HG02588 (cell line): ENCODE results near the gene HAUS1.
A peak's percentile ranks its signal among the peaks of the same experiment; 100 is the strongest.

Source experiments
- ATAC-seq: cut with Tn5 transposase; IDR thresholded peaks from one replicate; pipeline ENCODE4 v1.9.1; 2021; ENCODE audit warnings: mild to moderate bottlenecking, moderate library complexity; ENCODE audit not compliant: unreplicated experiment

Gene HAUS1, protein sequence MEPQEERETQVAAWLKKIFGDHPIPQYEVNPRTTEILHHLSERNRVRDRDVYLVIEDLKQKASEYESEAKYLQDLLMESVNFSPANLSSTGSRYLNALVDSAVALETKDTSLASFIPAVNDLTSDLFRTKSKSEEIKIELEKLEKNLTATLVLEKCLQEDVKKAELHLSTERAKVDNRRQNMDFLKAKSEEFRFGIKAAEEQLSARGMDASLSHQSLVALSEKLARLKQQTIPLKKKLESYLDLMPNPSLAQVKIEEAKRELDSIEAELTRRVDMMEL

DNA sequence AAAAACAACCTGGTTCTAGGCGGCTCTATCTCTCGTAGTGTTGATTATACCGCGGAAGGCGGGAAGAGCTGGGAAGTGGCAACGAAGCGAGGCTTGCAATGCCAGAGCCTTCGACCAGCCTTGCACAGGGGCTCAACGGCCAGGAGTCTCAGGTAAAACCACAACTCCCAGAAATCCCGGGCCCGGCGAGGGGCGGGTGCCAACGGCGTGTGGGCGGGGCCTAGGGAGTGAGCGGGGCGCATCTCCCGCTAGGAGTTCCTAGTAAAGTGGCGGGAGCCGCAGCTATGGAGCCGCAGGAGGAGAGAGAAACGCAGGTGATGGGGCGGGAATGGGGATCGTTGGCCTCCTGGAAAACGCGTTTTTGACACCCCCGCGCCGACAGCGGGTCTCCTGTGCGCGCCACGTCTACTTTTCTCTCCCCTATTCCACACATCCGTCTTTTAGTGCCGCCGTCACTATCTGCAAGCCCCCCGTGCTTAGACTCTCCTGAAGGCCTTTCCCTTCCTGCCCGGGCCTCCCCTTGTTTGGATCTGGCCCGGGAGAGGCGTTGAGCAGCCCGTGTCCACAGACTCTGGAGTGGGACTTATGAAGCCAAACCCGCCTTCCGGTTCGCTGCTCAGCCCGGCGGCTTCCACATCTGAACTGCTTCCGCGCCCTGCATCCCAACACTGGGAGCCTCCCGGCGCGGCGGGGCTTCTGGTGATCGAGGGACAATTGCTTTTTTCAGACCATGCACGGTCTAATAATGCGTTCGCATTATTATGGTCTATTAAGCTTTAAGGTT lies at the start of gene HAUS1:
Gene HAUS1, plus strand, starts transcription at position 258 of the 784 bp plus-strand sequence. Its CDS starts 27 bp downstream, at position 285.
- ATAC-seq = peak; percentile 97

DNA sequence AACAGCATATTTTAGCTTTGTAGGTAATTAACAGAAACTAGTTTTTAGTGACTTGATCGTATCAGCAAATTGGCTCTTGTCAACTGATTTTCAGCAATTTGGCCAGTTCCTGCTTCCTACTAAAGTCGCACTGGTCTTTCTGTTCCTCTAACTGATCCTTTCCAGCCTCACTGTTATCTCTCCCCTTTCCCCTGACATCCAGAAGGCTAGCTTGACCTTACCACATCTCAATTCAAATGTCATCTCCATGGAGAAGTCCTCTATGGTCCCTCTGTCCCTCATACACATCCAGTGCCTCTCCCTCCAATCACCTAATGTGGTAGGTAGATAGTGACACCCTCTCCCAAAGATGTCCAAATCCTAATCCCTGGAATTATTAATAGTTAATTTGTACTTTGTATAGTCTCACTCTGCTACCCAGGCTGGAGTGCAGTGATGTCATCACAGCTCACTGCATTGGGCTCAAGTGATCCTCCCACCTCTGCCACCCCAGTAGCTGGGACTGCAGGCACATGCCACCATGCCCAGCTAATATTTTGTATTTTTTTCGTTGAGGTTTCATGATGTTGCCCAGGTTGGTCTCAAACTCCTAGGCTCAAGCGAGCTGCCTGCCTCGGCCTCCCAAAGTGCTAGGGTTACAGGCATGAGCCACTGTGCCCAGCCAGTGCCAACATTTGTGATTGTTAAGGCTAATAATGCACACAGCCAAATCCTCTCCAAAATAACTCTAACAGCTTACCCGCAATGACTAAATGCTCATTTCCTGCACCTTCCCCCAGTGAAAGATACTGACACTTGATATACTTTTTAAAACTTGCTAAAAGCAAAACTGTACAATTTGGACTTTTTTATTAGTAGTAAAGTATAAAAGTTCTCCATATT lies 49.0 kb upstream of the HAUS1 start:
- ATAC-seq = no peak

DNA sequence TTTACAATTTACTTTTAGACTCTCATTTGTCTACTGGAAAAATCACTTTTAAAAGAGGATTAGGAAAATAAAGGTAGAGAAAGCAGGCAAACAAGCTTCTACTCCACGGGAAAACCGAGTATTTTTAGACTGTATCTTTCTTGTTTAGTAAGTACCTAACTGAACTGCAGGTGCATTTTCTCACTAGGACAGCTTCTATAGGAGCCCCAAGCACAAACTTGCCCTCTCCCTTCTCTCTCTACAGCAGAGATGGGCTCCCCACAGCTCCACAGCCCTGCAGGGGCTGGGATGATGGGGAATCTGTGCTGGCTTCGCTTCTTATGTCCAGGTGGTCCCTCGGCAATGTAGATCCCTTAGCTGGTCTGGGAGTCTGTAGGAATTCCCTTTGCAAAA lies 48.4 kb upstream of the HAUS1 start:
- no peak for ATAC-seq

DNA sequence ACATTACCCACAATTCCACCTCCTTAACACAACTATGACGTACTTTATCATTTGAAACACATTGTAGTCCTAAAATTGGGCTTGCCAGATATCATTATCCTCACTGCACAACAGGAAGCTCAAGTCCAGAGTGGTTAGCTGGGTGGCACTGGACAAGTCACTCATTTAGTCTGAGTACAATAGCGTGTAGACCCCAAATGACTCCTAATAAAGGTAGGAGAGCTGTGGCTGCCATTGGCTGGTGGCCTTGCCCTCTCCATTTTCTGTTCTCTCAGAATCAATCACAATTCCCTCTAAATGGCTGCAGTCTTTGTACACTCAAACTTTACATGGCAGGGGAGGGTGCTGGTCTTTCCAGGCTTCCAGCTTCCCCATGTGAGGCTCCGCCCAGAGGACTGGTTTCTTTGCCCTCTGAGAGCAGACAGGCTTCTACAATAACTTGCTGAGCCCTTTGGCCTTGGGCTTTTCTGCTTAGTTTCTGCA lies 43.8 kb upstream of the HAUS1 start:
- no peak for ATAC-seq

DNA sequence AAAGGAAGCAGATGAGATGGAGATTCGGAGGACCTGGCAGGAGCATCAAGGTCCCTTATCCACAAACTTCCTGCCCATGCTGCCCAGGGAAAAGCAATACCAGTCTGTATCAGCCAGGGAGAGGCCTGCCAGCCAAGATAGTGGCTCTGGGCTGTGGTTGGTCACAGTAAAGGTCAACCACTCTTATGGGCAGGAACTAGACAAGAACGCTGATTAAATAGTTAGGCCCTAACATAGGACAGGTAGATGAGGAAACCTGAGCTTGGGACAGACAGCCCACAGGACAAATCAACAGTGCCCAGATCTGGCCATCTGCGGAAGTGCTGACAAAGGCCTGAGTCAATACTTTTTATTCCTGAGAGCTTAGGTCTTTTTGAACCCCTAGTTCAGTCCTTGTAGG lies 42.8 kb upstream of the HAUS1 start:
- no peak for ATAC-seq

DNA sequence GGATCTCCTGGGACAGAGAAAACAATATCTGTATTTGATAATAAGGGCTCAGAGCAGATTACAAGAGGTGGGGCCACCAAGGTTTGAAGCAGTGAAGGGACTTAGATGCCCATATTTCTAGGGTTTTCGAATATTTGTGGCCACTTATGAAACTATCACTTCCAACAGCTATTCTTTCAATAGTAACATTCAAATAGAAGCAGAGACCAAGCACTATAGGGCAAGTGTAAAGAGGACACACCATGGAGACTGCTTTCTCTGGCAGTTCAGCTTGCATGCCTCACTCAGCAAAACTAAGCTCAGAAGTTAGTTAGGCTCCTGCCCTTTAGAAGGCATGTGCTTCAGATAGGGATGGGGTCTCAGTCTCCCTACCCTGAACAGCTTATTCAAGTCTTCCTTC lies 42.4 kb upstream of the HAUS1 start:
- no peak for ATAC-seq

DNA sequence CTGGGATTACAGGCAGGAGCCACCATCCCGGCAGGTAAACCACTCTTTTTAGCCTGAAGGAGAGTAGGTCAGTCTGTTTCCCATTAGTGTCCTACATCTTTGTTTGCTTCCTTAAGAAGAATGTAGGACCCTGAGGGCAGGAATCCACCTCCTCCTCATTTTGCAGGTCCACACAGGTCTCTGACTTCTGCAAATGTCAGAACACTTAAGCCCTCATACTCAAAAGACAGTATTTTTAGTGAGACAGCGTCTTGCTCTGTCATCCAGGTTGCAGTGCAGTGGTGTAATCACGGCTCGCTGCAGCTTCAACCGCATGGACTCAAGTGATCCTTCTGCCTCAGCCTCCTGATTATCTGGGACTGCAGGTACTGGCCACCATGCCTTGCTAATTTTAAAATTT lies 41.4 kb upstream of the HAUS1 start:
- ATAC-seq = no peak

DNA sequence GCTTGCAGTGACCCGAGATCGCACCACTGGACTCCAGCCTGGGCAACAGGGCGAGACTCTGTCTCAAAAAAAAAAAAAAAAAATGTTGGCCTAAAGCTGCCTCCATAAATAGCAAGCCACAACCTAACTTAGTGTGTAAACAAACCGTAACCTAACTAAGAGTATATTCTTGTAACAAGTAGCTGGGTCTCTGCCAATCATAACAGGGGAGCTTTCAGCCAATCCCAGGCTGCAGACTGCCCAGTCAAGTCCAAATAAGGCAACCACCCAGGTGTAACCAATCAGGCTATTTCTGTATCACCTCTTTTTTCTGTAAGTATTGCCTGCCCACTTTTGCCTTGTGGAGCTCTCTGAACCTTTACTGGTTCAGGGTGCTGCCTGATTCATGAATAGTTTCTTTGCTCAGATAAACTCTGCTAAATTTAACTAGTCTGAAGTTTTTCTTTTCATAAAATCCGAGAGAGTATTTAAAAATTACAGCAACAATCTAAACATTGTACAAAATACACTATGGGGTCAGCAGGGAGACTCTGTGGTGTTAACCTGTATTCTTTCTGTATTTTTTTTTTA lies 36.7 kb upstream of the HAUS1 start:
- ATAC-seq = no peak

DNA sequence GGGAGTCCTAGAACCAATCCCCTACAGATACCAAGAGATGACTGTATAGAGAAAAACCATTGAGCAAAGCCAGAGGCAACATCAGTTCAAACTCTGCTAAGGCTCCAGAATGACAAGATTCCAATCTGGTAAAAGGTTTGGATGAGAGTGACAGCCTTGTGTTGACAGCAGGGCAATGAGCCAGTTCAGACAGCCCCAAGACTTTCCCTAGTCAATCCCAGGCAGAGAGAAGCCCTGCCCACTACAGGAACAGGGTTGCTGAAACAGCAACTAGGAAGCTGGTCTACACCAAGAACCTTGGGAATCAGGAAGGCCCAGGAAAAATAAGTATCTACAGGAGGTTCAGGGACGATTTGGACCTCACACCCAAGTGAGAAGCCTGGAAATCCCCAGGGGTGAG lies 35.4 kb upstream of the HAUS1 start:
- ATAC-seq = no peak

DNA sequence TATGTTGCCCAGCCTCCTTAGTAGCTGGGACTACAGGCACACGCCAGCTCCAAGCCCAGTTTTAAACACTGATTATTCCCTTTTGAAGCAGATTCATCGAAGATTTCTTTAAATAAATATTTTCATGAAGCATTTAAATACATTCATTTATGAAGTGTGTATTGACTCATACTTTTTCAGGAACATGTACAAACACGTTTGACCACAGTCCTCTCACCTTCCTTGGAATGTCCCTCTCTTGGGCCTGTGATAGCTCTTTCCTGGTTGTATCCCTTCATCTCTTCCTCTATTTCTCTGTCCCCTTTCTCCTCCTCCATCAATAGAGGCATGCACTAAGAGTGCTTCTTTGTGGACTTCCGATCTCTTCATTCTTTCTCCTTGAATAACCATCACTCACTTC lies 34.7 kb upstream of the HAUS1 start:
- ATAC-seq = no peak

DNA sequence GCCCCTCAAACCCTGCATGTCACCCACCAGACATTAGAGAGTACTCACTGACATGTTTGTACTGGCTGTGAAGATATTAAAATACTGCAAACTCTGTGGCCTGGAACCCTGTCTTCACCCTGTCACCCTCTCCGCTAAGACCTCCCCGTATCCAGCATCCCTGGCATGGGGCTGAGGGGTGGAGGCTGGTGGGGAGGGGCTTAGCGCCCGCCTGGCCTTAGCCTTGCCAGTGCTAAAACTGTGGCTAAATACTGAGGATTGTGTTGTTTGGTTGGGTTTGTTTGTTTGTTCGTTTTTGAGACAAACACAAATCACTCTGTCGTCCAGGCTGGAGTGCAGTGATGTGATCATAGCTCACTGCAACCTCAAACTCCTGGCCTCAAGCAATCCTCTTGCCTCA lies 34.0 kb upstream of the HAUS1 start:
- no peak for ATAC-seq

DNA sequence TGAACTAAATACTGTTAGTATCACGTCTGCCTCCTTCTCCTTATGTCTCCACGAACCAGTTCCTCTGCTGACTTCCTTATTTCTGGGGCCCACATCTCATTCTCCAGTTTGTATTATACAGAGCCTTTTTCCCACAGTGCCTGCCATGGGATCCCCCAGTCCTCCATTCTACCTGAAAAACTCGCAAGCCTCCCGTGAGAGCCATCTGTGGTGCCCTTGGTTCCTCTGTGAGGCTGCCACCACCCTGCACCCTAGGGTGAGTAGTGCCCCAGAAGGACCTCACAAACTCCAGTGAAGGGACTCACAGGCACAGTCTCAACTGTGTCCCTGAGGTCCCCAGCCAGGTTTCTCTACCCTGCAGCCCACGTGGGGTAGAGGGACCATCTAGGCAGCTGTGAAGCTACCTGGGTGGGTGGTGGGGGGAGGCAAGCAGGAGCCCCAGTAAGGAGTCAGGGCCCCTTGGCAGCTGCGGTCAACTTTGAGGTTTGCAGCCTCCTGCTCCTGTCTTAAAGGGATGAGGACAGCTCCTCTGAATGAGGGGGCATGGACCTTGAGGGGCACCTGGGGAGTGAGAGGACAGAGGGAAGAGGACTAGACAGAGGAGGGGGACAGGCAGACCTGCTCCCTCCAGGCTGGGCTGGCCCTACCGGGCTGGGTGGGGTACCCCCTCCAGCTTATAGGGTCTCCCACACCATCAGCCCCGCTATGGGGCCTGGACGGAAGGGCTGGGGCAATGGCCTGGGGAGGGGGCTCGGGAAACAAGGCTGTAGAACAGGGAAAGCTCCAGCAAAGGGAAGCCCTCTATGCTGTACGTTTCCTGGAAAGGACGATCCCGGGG lies 33.2 kb upstream of the HAUS1 start:
- peak; percentile 5 for ATAC-seq

DNA sequence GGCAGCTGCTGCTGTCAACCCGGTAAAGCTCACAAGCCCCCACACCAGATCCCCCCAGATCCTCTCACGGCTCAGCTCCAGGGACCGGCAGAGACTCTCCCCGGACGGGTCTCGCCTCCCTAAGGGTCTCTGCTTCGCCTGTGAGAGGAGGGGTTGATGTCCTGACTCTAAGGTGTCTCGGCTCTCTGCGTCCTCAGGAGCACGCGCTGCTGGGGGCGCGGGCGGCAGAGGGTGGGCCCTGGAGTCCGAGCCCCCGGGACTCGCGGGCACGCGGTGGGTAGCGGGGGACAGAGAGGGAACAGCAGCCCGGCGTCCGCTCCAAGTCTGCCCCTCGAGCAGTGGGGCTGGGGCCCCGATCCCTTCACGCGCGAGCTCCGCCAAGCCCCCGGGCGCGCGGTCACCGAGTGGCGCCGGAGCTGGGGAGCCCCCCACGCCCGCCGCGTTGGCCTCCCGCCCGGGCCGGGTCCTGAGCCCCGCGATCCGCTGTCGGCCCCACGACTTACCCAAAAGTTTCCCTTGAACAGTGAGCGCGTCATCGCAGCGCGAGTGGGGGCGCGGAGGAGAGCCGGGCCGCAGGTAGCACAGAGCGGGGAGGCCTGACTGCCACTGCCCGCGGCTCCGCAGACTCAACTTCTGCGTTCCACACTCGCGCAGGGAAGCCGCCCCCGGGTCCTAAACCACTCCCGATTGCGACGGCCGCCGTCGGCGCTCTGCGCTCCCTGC lies 32.4 kb upstream of the HAUS1 start, which contains the start of gene PSTPIP2:
Gene PSTPIP2, minus strand, starts transcription at position 608 of the 723 bp plus-strand sequence. Its CDS starts 72 bp downstream, at position 536.
- peak; percentile 70 for ATAC-seq

DNA sequence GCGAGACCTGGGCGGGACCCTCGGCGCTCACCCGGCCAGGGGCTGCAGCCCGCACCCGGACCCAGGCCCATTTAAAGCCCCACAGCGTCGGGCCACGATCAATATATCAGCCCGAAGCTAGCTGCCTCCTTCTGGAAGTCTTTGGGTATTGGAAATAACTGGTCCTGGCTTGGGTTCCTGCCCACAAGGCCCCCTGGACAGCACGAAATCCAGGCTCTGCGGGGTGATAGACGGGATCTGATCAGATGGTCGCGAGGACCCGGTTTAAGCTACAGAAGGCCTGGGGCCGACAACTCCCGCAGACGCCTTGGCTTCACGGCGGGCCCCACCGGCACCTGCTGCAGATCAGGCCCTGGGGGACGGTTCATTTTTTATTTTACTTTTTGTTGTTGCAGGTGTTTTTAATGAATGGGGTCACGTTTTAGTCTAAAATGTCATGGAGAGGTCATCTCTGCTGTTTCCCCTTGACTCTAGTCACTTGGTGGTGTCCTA lies 31.8 kb upstream of the HAUS1 start:
- ATAC-seq = no peak

DNA sequence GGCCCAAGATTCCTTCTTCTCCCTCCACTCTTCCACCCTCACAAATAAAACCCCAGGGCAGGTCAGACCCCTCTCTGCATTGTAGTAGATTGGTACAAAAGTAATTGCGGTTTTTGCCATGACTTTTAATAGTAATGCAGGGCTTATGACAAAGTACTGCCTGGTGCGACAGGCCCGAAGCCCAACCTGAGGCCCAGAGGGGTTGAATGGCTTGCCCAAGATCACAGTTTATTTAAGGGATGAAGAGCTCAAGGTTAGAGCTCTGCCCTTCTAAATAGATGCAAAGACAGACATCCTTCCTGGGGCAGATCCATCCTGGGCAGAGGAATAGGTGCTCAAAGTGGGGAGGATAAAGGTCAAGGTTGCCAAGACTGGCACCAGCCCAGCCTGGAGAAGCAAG lies 31.2 kb upstream of the HAUS1 start:
- no peak for ATAC-seq

DNA sequence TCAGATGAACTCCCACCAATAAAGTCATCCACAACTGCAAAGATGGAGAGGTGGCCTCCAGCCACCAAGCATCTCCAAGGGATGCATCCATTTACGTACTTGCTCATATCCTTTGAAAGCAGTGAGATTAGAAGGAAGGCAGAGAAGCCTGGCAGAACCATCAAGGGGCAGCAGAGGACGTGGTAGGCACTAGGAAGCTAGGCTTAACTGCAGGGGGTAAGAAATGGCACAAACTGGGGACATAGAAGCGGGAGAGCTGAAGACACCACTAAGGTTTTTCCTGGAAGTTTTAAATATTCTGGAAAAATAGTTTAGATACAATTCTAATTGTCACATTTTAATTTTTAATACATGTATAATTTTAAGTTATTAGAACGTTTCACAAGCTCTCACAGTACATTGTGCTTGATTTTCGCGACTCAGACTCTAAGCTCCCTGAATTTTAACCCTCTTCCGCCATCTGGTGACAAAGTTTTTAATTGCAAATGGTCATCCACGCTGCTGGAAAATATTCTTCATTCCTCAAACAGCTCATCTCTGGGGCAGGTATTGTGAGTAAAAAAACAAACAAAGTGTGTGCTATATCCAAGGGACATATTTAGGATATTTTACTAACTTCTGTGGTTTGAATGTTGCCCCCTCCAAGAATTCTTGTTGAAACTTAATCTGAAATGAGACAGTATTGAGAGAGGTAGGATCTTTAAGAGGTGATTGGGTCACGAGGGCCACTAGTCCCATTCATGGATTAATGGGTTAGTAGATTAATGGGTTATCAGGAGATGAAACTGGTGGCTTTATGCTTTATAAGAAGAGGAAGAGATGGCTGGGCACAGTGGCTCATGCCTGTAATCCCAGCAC lies 30.5 kb upstream of the HAUS1 start:
- ATAC-seq = no peak

DNA sequence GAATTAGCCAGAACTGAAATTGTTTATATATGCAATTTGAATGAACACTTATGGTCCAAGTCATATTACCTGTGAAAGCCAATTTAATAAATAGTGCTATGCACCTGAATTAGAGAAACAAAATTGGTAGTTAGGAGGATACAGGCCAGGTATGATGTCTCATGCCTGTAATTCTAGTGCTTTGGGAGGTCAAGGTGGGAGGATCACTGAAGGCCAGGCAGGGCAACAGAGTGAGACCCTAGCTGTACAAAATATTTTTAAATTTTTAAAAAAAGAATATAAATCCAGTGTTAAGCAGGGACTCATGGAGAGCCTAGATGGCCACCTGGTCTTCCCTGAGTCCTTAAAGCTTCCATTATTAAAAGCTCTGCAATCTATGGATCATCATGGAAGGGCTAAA lies 24.8 kb upstream of the HAUS1 start:
- no peak for ATAC-seq

DNA sequence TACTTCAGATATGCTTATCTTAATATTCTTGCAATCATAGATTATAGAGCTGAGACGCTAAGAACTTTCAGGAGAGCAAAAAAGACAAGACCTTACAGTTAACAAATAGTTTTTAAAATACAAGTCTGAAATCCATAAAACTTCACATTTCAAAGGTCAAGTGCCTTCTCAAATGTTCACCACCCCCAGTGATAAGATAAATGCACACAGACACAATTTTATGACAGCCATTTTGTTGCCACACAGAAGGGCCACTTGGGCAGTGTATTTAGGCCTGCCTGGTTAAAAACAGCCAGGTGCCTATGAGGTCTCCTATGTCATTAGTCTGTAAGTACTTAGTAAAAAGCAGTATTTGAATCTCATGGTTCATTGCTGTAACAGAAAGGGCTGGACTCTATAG lies 24.0 kb upstream of the HAUS1 start:
- ATAC-seq = no peak
